Prostate gland (tissue), 2 donors: ENCODE measurements around the gene TTPAL.

ENCODE experiments used
- CTCF ChIP-seq, 4 experiments: fragments of 200-600 bp in 2 of 4; fragments of 450-650 bp in 2 of 4; sonication (generic) in 2 of 4; IDR thresholded peaks; 1 replicate in 3 of 4; 2 replicates in 1 of 4; pipeline ENCODE4 v1.5.1; 2016 to 2019; ENCODE audit warnings: antibody characterized with exemption in 4 of 4, mild to moderate bottlenecking in 2 of 4, moderate library complexity in 2 of 4
- POLR2A ChIP-seq: fragments of 450-650 bp; IDR thresholded peaks from one replicate; pipeline ENCODE4 v1.6.1; 2016; ENCODE audit warnings: antibody characterized with exemption, mild to moderate bottlenecking
- POLR2AphosphoS5 ChIP-seq: sonication (generic); formaldehyde crosslinking; IDR thresholded peaks from one replicate; pipeline ENCODE4 v1.6.1; 2017; ENCODE audit warnings: antibody characterized with exemption

GRCh38 chr20:44438782-44439181 is 36.9 kb upstream of the TTPAL start:
- no peak for TF ChIP-seq POLR2AphosphoS5
- no peak for TF ChIP-seq CTCF (IDR thresholded peaks at IDR 0.05)
- TF ChIP-seq POLR2A: no peak
